Testis (tissue), 2 donors: ENCODE measurements around the gene PRKAG2.

Experiments used
- CTCF ChIP-seq, 3 experiments: fragments of 450-650 bp in 2 of 3; fragments of 200-600 bp in 1 of 3; sonication (generic) in 1 of 3; IDR thresholded peaks; one replicate each; pipeline ENCODE4 v1.5.1; 2016 to 2019; ENCODE audit warnings: antibody characterized with exemption in 3 of 3, mild to moderate bottlenecking in 2 of 3, moderate library complexity in 1 of 3
- POLR2A ChIP-seq: fragments of 450-650 bp; IDR thresholded peaks from one replicate; pipeline ENCODE4 v1.6.1; 2017; ENCODE audit warnings: antibody characterized with exemption, mild to moderate bottlenecking, moderate library complexity

GRCh38 chr7:151803841-151804240 is 73.1 kb downstream of the PRKAG2 start:
- no peak for TF ChIP-seq CTCF (IDR thresholded peaks at IDR 0.05)
- no peak for TF ChIP-seq POLR2A
